Chondrocyte (in vitro differentiated cells): ENCODE data around the gene EVA1A. TPM values are rescaled to one million over a fixed set of nuclear protein-coding genes. Genes with fewer than 3 reads are reported as not detected.

ENCODE experiments used
- DNase-seq: peaks from one replicate; pipeline ENCODE4 v3.0.0; 2021; ENCODE audit warnings: mixed read lengths, low spot score
- H3K27ac Mint-ChIP-seq: one replicate; pipeline ENCODE4 v1.8.0; 2021; ENCODE audit warnings: mild to moderate bottlenecking, moderate library complexity, mixed read lengths; ENCODE audit not compliant: unreplicated experiment
- H3K27me3 Mint-ChIP-seq: 2 replicates; pipeline ENCODE4 v1.8.0; 2021; ENCODE audit warnings: low read depth, mixed read lengths
- H3K36me3 Mint-ChIP-seq: 2 replicates; pipeline ENCODE4 v1.8.0; 2021; ENCODE audit warnings: low read depth, mixed read lengths
- H3K4me1 Mint-ChIP-seq: 2 replicates; pipeline ENCODE4 v1.8.0; 2021; ENCODE audit warnings: low read depth, mild to moderate bottlenecking, mixed read lengths
- H3K4me3 Mint-ChIP-seq: one replicate; pipeline ENCODE4 v1.8.0; 2021; ENCODE audit warnings: mild to moderate bottlenecking, moderate library complexity, mixed read lengths; ENCODE audit not compliant: unreplicated experiment
- H3K9me3 Mint-ChIP-seq: 2 replicates; pipeline ENCODE4 v1.8.0; 2021; ENCODE audit warnings: low read depth, mixed read lengths
- total RNA-seq: library from RNA; stranded (reverse); gene quantifications from 3 replicates; pipeline ENCODE4 v1.2.1, GENCODE V29; 2021
- TF ChIP-seq, protein P1 (sequence below): fragments of 200-600 bp; sonication (generic); IDR thresholded peaks from 2 replicates; pipeline ENCODE4 v1.5.0; 2021; ENCODE audit warnings: antibody characterized with exemption, mild to moderate bottlenecking, moderate library complexity

The EVA1A gene
- total RNA-seq, 1 donor from 2014 or later: 19.8 TPM

DNA sequence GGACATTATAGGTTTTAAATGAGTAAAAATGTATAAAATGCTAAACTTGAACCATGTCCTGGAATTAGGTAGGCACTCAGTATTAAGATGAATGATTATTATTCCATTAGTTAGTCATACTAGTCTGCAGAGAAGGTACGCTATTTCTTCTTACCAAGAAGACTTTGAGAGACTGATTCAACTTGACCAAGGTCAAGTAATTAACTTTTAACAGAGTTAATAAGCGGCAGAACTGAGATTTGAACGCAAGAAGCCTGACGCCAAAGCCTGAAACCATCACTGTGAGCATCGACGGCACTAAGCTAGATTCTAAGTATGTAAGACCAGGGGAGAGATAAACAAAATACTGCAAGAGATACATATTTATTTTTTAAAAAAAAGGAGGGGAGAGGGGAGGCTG is 2.6 kb downstream of the EVA1A start:
- peak overlapping the region; percentile 23 for H3K4me3 Mint-ChIP-seq
- peaks cover 1% of the 10 kb centered on the region for H3K36me3 Mint-ChIP-seq
- TF ChIP-seq, protein P1, sequence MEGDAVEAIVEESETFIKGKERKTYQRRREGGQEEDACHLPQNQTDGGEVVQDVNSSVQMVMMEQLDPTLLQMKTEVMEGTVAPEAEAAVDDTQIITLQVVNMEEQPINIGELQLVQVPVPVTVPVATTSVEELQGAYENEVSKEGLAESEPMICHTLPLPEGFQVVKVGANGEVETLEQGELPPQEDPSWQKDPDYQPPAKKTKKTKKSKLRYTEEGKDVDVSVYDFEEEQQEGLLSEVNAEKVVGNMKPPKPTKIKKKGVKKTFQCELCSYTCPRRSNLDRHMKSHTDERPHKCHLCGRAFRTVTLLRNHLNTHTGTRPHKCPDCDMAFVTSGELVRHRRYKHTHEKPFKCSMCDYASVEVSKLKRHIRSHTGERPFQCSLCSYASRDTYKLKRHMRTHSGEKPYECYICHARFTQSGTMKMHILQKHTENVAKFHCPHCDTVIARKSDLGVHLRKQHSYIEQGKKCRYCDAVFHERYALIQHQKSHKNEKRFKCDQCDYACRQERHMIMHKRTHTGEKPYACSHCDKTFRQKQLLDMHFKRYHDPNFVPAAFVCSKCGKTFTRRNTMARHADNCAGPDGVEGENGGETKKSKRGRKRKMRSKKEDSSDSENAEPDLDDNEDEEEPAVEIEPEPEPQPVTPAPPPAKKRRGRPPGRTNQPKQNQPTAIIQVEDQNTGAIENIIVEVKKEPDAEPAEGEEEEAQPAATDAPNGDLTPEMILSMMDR: no peak
- H3K27ac Mint-ChIP-seq: no peak overlapping the region
- no peaks in the 10 kb centered on the region for H3K27me3 Mint-ChIP-seq
- no peak for DNase-seq
- no peaks in the 10 kb centered on the region for H3K9me3 Mint-ChIP-seq
- peaks cover 62% of the 10 kb centered on the region for H3K4me1 Mint-ChIP-seq

DNA sequence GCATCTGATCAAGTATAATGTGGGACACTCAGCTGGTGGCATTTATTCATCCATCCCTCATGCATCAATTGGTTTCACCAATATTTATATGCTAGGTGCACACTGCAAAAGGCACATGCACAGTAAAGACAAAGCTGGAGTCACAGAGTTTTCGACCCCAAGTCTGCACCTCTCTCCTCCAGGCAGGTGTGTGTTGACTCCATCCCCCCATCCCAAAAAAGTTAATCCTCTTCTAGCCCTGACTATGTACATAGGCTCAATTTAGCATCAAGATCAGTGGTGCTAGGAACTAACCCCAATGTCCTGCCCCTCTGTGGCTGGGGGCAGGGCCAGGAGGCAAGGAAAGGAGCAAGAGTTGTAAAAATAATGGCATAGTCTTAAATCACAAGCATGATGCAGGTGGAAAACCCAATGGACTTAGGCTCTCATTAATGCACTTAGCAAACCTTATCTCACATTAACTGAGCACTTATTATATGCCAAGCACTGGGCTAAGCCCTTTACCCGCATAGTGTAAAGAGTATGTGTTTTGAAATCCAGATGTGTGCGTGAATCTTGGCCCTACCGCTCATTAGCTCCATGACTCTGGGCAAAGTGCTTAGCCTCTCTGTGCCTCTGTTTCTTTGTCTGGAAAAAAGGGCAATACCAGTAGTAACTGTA is 3.1 kb downstream of the EVA1A start:
- TF ChIP-seq, protein P1: no peak
- Mint-ChIP-seq H3K36me3 (peaks cover 1% of the 10 kb centered on the region), H3K27me3 (no peaks in the 10 kb centered on the region), H3K4me3 (no peak overlapping the region), H3K4me1 (peaks cover 61% of the 10 kb centered on the region), H3K9me3 (no peaks in the 10 kb centered on the region), H3K27ac (no peak overlapping the region)
- no peak for DNase-seq

DNA sequence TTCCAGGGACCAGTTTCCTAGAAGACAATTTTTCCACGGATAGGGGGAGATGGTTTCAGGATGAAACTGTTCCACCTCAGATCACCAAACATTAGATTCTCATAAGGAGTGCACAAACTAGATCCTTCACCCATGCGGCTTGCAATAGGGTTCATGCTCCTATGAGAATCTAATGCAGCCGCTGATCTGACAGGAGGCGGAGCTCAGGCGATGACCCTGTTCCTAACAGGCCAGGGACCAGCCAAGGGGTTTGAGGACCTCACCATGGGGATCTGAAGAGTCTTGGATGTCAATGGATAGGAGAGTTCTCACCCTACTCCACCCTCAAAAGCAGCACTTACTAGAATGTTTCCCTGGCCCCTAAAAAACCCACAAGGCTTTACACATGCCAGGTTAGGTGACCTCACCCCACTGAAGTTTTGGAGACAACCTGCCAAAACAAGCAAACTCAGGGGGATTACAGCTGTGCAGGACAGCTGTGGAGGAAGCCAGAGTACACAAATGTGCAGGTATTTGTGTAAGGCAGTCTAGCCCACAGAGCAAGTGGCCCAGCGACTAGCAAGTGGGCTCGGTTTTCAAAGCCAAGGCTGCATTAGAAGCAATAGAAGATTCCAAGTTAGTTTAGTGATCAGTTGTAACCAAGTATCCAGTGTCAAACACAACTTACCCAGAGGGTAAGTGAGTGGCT is 3.9 kb downstream of the EVA1A start:
- Mint-ChIP-seq H3K4me1 (peaks cover 53% of the 10 kb centered on the region), H3K27me3 (no peaks in the 10 kb centered on the region), H3K9me3 (no peaks in the 10 kb centered on the region), H3K27ac (no peak overlapping the region), H3K4me3 (no peak overlapping the region), H3K36me3 (peaks cover 1% of the 10 kb centered on the region)
- DNase-seq: no peak
- TF ChIP-seq, protein P1: no peak

DNA sequence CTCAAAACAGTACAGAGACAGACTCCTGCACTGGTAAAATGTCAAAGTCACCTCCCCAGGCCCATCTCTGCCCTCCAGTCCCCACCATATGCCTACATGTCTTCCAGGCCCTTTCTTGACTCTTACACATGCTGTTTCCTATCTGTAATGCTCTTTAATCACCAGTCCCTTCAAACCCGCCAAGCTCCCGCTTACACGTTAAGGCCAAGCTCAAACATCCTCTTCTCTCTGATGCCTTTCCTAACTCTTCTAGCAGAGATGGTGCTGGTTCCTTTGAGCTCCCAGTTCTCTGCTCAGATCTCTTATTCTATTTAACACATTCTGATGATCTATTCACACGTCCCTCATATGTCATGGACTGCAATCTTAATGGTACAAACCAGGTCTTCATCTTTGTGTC is 5.0 kb downstream of the EVA1A start:
- Mint-ChIP-seq H3K27me3 (no peaks in the 10 kb centered on the region), H3K27ac (no peak overlapping the region), H3K9me3 (no peaks in the 10 kb centered on the region), H3K36me3 (peaks cover 1% of the 10 kb centered on the region), H3K4me1 (peaks cover 48% of the 10 kb centered on the region), H3K4me3 (no peak overlapping the region)
- TF ChIP-seq, protein P1: no peak
- no peak for DNase-seq

DNA sequence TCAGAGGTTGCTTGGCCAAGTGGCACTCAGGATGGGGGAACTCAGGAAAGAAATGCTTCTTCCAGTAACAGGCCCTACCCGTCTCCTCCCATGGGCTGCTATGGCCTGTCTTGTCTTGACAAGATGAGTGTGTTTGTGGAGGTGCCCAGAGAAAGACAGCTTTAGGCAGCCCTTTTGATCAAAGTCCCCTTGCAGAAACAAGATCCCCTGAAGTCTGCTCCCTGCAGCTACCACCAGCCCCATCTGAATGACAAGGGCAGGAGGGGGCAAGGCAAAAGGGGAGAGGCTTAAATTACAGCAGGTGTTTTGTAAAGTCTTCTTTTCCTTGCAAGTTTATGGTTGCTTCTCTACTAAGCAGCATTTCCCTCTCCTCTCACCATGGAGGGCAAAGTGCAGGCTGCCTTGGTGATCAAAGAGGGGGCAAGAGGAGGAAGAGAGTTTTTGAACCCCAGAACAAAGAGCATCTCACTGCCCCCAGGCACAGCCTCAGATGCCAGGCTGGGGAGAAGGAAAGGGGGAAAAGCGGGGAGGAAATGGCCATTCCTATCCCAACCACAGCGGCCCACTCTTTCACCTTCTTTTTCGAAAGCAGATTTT is 6.7 kb downstream of the EVA1A start:
- H3K27ac Mint-ChIP-seq: no peak overlapping the region
- peaks cover 46% of the 10 kb centered on the region for H3K4me1 Mint-ChIP-seq
- peaks cover 1% of the 10 kb centered on the region for H3K36me3 Mint-ChIP-seq
- no peak overlapping the region for H3K4me3 Mint-ChIP-seq
- H3K9me3 Mint-ChIP-seq: no peaks in the 10 kb centered on the region
- DNase-seq: no peak
- TF ChIP-seq, protein P1: no peak
- H3K27me3 Mint-ChIP-seq: no peaks in the 10 kb centered on the region
